Measurements from ENCODE around the gene OSBPL1A.

The OSBPL1A gene

DNA sequence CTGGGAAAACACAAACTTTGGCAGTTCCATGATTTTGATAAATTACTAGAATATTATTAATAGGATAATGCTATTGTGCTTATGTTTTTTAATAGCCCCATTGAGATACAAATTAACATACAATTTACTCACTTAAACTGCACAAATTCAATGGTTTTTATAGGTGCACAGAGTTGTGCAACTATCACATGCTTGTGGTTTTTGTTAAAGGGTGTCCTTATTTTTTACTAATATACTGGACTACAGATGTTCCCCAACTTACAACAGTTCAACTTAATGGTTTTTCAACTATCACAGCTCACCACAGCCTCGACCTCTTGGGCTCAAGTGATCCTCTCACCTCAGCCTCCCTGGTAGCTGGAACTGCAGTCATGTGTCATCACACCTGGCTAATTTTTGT, 76.6 kb downstream of the OSBPL1A start:
- FAIRE-seq (no peak), DNase-seq (ENCODE audit: insufficient read length) (no peak)
- no peak for TF ChIP-seq TAF1 (IDR thresholded peaks at IDR 0.05; ENCODE audit: borderline replicate concordance, low read depth, low read length)
- TF ChIP-seq POLR2A (IDR thresholded peaks at IDR 0.05; ENCODE audit: low read depth, low read length) = no peak
- TF ChIP-seq POLR2AphosphoS5 (IDR thresholded peaks at IDR 0.05; ENCODE audit: low read depth, low read length) = no peak

DNA sequence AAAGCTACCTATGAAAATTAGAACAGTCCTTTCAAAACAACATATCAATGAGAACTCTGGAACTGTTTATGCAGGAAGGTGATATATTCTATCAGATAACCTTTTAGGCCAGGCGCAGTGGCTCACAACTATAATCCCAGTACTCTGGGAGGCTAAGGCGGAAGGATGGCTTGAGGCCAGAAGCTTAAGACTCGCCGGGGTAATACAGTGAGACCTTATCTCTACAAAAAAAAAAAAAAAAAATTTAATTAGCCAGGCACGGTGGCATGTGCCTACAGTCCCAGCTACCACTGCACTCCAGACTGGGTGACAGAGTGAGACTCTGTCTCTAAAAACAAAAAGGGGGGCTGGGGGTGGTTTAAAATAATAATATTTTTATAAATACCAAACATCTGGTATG, 77.9 kb downstream of the OSBPL1A start:
- no peak for FAIRE-seq

DNA sequence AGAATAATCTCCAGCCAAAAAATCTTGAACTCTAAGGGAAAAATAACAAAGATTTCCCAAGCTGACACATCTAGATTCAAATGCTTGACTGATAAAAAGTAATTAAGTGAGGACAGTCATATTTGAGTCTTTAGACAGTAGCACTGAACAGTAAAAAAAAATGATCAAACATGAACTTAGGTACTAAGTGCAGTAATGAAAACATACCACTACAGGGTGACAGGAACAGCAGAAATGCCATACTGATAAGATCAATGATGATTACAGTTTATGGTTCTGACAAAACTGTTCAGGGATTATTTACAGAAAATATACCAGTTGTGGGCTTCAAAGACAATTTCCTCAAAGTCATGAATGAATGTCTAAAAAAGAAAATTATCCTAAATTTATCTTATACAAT, 80.3 kb downstream of the OSBPL1A start:
- no peak for DNase-seq (ENCODE audit: insufficient read length)
- TF ChIP-seq TAF1 (IDR thresholded peaks at IDR 0.05; ENCODE audit: borderline replicate concordance, low read depth, low read length) (no peak), POLR2A (IDR thresholded peaks at IDR 0.05; ENCODE audit: low read depth, low read length) (no peak), POLR2AphosphoS5 (IDR thresholded peaks at IDR 0.05; ENCODE audit: low read depth, low read length) (no peak)
- FAIRE-seq = no peak

More for the DNA sequence above, 77.9 kb downstream of the OSBPL1A start:
- DNase-seq (ENCODE audit: insufficient read length) = no peak
- TF ChIP-seq TAF1 (IDR thresholded peaks at IDR 0.05; ENCODE audit: borderline replicate concordance, low read depth, low read length) (no peak), POLR2A (IDR thresholded peaks at IDR 0.05; ENCODE audit: low read depth, low read length) (no peak), POLR2AphosphoS5 (IDR thresholded peaks at IDR 0.05; ENCODE audit: low read depth, low read length) (no peak)

- FAIRE-seq (no peak), DNase-seq (ENCODE audit: insufficient read length) (no peak)
- TF ChIP-seq POLR2AphosphoS5 (IDR thresholded peaks at IDR 0.05; ENCODE audit: low read depth, low read length) = no peak
Observed at GRCh38 chr18:24315170-24315569, 82.5 kb downstream of the OSBPL1A start.

- no peak for TF ChIP-seq TAF1 (IDR thresholded peaks at IDR 0.05; ENCODE audit: borderline replicate concordance, low read depth, low read length)
- TF ChIP-seq POLR2AphosphoS5 (IDR thresholded peaks at IDR 0.05; ENCODE audit: low read depth, low read length) = no peak
- TF ChIP-seq POLR2A (IDR thresholded peaks at IDR 0.05; ENCODE audit: low read depth, low read length) = no peak
- FAIRE-seq (no peak), DNase-seq (ENCODE audit: insufficient read length) (no peak)
Observed at GRCh38 chr18:24306201-24306600, 91.4 kb downstream of the OSBPL1A start.

DNA sequence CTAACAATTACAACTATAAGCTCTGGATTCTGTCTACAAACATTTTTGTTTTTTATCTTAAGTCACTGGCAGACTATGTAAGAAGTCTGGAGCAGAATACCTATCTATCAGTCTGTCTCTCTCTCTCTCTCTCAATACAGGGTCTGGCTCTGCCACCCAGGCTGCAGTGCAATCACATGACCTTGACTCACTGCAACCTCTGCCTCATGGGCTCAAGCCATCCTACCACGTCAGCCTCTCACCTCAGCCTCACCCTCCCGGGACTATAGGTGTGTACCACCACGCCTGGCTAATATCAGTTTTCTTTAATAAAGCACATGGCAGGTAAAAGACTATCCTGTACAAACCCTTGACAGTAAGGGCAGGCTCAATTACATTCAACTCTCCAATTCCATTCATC, 96.9 kb downstream of the OSBPL1A start:
- FAIRE-seq (no peak), DNase-seq (ENCODE audit: insufficient read length) (no peak)
- TF ChIP-seq POLR2A (IDR thresholded peaks at IDR 0.05; ENCODE audit: low read depth, low read length) = no peak
- no peak for TF ChIP-seq POLR2AphosphoS5 (IDR thresholded peaks at IDR 0.05; ENCODE audit: low read depth, low read length)
- TF ChIP-seq TAF1 (IDR thresholded peaks at IDR 0.05; ENCODE audit: borderline replicate concordance, low read depth, low read length) = no peak

- FAIRE-seq = no peak
- TF ChIP-seq POLR2A (IDR thresholded peaks at IDR 0.05; ENCODE audit: low read depth, low read length) = no peak
- no peak for TF ChIP-seq TAF1 (IDR thresholded peaks at IDR 0.05; ENCODE audit: borderline replicate concordance, low read depth, low read length)
- TF ChIP-seq POLR2AphosphoS5 (IDR thresholded peaks at IDR 0.05; ENCODE audit: low read depth, low read length) = no peak
- DNase-seq (ENCODE audit: insufficient read length) = no peak
Observed at GRCh38 chr18:24296276-24296675, 101.3 kb downstream of the OSBPL1A start.

DNA sequence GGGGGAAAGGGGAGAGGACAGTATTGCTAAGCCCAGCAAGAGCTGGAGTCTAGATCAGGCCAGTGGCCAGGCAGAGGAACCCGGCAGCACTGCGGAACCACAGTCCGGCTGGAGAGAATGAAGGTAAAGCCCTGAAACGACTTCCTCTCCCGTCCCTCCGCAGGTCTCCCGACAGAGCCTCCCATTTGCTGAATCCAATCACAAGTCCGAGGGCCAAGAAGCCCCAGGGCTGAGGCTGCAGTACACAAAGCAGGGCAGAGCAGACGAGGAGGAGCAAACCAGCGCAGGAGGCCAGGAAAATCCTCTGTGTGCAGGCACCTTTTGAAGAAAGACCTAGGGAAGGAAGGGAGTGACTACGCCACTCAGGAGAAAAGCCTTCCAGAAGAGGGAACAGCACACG, 104.4 kb downstream of the OSBPL1A start:
- TF ChIP-seq TAF1 (IDR thresholded peaks at IDR 0.05; ENCODE audit: borderline replicate concordance, low read depth, low read length) (no peak), POLR2AphosphoS5 (IDR thresholded peaks at IDR 0.05; ENCODE audit: low read depth, low read length) (no peak), POLR2A (IDR thresholded peaks at IDR 0.05; ENCODE audit: low read depth, low read length) (no peak)
- no peak for FAIRE-seq
- no peak for DNase-seq (ENCODE audit: insufficient read length)

DNA sequence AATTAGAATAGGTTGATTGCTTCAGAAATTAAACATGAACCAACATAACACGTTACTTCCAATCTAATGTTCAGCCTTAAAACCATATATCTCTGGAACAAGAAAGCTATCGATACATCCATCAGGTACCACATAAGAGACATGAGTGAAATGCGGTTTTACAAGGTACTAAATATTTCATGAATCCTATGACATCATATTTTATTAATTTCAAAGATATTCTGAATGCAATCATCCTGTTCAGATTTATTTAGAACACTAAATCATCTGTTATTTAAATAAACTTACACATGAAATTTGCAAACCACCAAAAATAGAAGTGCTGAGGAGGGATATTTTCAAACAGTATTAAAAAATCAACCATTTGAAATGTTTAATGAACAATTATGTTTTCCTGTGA, 119.0 kb downstream of the OSBPL1A start:
- TF ChIP-seq TAF1 (IDR thresholded peaks at IDR 0.05; ENCODE audit: borderline replicate concordance, low read depth, low read length) = no peak
- no peak for TF ChIP-seq POLR2A (IDR thresholded peaks at IDR 0.05; ENCODE audit: low read depth, low read length)
- TF ChIP-seq POLR2AphosphoS5 (IDR thresholded peaks at IDR 0.05; ENCODE audit: low read depth, low read length) = no peak
- DNase-seq (ENCODE audit: insufficient read length) = no peak
- FAIRE-seq = no peak

GRCh38 chr18:24277516-24278195, 120.0 kb downstream of the OSBPL1A start:
- DNase-seq (ENCODE audit: insufficient read length) (no peak), FAIRE-seq (no peak)
- no peak for TF ChIP-seq TAF1 (IDR thresholded peaks at IDR 0.05; ENCODE audit: borderline replicate concordance, low read depth, low read length)
- TF ChIP-seq POLR2AphosphoS5 (IDR thresholded peaks at IDR 0.05; ENCODE audit: low read depth, low read length) = no peak
- TF ChIP-seq POLR2A (IDR thresholded peaks at IDR 0.05; ENCODE audit: low read depth, low read length) = no peak

GRCh38 chr18:24276994-24277393, 120.6 kb downstream of the OSBPL1A start:
- TF ChIP-seq POLR2A (IDR thresholded peaks at IDR 0.05; ENCODE audit: low read depth, low read length) = no peak
- TF ChIP-seq POLR2AphosphoS5 (IDR thresholded peaks at IDR 0.05; ENCODE audit: low read depth, low read length) = no peak
- no peak for TF ChIP-seq TAF1 (IDR thresholded peaks at IDR 0.05; ENCODE audit: borderline replicate concordance, low read depth, low read length)
- FAIRE-seq (no peak), DNase-seq (ENCODE audit: insufficient read length) (no peak)

GRCh38 chr18:24274837-24275236, 122.8 kb downstream of the OSBPL1A start:
- TF ChIP-seq POLR2AphosphoS5 (IDR thresholded peaks at IDR 0.05; ENCODE audit: low read depth, low read length) (no peak), TAF1 (IDR thresholded peaks at IDR 0.05; ENCODE audit: borderline replicate concordance, low read depth, low read length) (no peak), POLR2A (IDR thresholded peaks at IDR 0.05; ENCODE audit: low read depth, low read length) (no peak)
- FAIRE-seq (no peak), DNase-seq (ENCODE audit: insufficient read length) (no peak)
